GM21367 (cell line): ENCODE measurements around the gene SLC25A45.

Experiments used
- ATAC-seq: cut with Tn5 transposase; IDR thresholded peaks from one replicate; pipeline ENCODE4 v1.9.1; 2021; ENCODE audit not compliant: unreplicated experiment

SLC25A45 gene

GRCh38 chr11:65389294-65389980 lies 7.0 kb upstream of the SLC25A45 start:
- no peak for ATAC-seq

- no peak for ATAC-seq
These were observed 6.3 kb upstream of the SLC25A45 start for GRCh38 chr11:65388731-65389130.

- no peak for ATAC-seq
These were observed 4.1 kb upstream of the SLC25A45 start, which contains the start of gene FRMD8 for GRCh38 chr11:65386307-65387140. Gene FRMD8, plus strand, starts transcription at chr11:65386637. Its CDS starts 400 bp downstream, at chr11:65387037.

- ATAC-seq = no peak
These were observed 1.9 kb upstream of the SLC25A45 start for GRCh38 chr11:65384301-65384889.

GRCh38 chr11:65383778-65384177 lies 1.3 kb upstream of the SLC25A45 start:
- no peak for ATAC-seq

GRCh38 chr11:65382804-65383368 lies 440 bp upstream of the SLC25A45 start:
- ATAC-seq = no peak

GRCh38 chr11:65381716-65382032 lies 772 bp downstream of the SLC25A45 start:
- ATAC-seq = no peak

GRCh38 chr11:65380460-65381119 lies 1.9 kb downstream of the SLC25A45 start:
- ATAC-seq = no peak

GRCh38 chr11:65379698-65380459 lies 2.6 kb downstream of the SLC25A45 start:
- ATAC-seq = no peak

- ATAC-seq = no peak
These were observed 3.4 kb downstream of the SLC25A45 start for GRCh38 chr11:65378928-65379638.

GRCh38 chr11:65378208-65378927 lies 4.1 kb downstream of the SLC25A45 start:
- no peak for ATAC-seq

GRCh38 chr11:65377777-65378176 lies 4.7 kb downstream of the SLC25A45 start:
- ATAC-seq = no peak

- no peak for ATAC-seq
These were observed 5.4 kb downstream of the SLC25A45 start for GRCh38 chr11:65377036-65377435.

- no peak for ATAC-seq
These were observed 6.2 kb downstream of the SLC25A45 start for GRCh38 chr11:65376138-65376713.

GRCh38 chr11:65375012-65375411 lies 7.4 kb downstream of the SLC25A45 start:
- no peak for ATAC-seq

- ATAC-seq = no peak
These were observed 8.4 kb downstream of the SLC25A45 start for GRCh38 chr11:65373839-65374580.

- ATAC-seq = no peak
These were observed 11.8 kb downstream of the SLC25A45 start for GRCh38 chr11:65370659-65371049.

- no peak for ATAC-seq
These were observed 16.1 kb downstream of the SLC25A45 start for GRCh38 chr11:65366340-65366773.
